Posterior vena cava (tissue), 2 donors: ENCODE data around the gene TCP11. TPM values are rescaled to one million over a fixed set of nuclear protein-coding genes. Genes with fewer than 3 reads are reported as not detected.
"Not testable (repeated sequence)": the region's sequence is repeated elsewhere in the genome, so short reads cannot be mapped to it uniquely, and the experiment has no call there.

Experiments
- DNase-seq: peaks from one replicate; pipeline ENCODE4 v3.0.0-alpha.2; 2020; ENCODE audit warnings: low spot score
- intact Hi-C, 2 donors: fragments of 100-400 bp; cut with DNase I; formaldehyde crosslinking; loops; one replicate each; pipeline versions ENCODE4 v1.14.1 to v1.14.2; 2022 to 2023
- total RNA-seq, 2 donors: library from RNA; stranded (reverse); fragmentation: NEBNext Ultra II Directional; extraction: Animal tissue kit (Norgen Biotek cat#: 25700); gene quantifications; one replicate each; pipeline ENCODE4 v1.2.1, GENCODE V29; 2021
- donor health status: DM: yes; HTN: yes; CAD: no.
- donor health status: DM: yes; HTN: yes; CAD: no.

Gene TCP11
- total RNA-seq, 2 donors from 2014 or later: not detected

DNA sequence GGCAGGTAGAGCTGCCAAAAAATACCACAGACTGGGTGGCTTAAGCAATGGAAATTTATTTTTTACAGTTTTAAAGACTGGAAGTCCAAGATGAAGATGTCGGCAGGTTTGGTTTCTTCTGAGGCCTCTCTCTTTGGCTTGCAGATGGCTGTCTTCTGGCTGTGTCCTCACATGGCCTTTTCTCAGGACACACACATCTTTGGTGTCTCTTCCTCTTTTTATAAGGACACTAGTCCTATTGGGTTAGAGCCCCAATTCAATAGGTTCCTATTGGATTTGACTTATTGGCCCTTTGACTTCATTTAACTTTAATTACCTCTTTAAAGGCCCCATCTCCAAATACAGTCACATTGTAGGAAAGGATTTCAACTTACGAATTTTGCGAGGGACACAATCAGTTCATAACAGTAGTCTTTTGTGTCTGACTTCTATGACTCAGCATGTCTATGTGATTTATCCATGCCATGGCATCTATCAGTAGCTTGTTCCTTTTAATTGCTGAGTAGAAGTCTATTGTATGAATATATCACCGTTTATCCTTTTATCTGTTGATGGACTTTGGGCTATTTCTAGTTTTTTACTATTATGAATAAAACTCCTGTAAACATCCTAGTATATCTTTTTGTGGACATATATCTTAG, 11.0 kb upstream of the TCP11 start:
- intact Hi-C loops: no loop called here
- DNase-seq: no peak

DNA sequence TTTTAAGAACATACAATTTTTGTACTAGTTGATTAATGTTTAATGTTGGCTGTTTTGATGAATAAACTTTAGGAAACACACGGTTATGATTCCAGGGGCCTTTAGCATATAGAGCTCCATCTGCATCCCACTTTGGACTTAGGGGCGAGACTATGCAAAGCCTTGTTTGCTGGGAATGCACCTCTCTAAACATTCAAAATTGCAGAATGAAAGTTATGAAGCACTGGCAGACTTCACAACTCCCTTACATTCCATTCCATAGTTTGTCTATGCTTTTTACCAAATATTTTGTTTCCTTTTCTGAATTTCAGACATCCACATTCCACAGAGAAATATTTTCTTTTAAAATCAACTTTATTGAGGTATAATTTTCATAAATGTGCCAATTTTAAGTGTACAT, 10.3 kb upstream of the TCP11 start:
- no peak for DNase-seq
- intact Hi-C loops: no loop called here

- intact Hi-C loops: loop anchor here in 1 of 2 donors (5.0 kb wide), 1 partner anchor 57 kb away; no protein-coding TSS in a partner anchor
- no peak for DNase-seq
Measured at GRCh38 chr6:35149891-35150566, 8.9 kb upstream of the TCP11 start.

DNA sequence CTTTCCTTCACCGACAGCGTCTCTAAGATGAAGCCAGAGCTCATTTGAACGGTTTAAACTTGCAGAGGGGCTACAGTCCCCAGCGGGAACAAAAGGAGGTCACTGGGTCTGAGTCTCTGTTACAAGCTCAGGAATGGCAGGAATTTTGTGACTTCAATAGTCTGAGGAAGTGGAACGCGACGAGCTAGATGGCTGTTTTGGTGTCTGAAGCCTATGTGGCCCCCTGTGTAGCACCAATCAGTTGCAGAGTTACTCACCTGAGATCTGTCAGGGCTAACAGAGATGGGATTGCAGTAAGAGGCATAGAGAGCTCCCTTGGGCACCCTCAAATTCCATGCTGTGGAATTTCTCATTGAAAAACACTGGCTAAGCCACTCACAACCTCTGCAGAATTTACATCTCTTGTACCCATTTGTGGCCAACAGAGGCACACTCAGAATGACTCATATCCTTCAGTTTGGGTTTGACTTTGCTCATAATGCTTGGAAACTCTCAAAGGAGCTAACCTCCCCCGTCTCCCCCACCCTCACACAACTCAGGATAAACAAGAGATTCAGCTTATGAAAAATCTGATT, 7.1 kb upstream of the TCP11 start:
- DNase-seq: no peak
- intact Hi-C loops: loop anchor here in 1 of 2 donors (5.0 kb wide), 1 partner anchor 59 kb away; no protein-coding TSS in a partner anchor

DNA sequence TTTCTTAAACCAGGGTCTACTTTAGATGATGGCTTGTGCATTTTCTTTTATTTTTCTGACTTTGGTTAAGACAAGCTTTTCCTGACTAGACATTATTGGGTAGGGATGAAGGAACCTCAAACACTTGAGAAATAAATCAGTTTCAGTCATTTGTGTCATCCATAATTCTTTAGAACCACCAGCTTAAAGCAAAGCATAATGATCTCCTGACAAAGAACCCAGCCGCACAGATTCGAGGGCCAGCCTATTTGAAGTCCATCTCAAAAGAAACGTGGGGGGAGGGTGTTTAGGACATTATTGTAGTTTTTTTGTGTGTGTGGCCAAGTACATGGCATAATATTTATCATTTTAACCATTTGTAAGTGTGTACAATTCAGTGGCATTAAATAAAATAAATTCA, 6.3 kb upstream of the TCP11 start:
- intact Hi-C loops: loop anchor here (2.0 to 5.0 kb wide), 3 partner anchors 57 to 93 kb away; no protein-coding TSS in a partner anchor
- DNase-seq: no peak

DNA sequence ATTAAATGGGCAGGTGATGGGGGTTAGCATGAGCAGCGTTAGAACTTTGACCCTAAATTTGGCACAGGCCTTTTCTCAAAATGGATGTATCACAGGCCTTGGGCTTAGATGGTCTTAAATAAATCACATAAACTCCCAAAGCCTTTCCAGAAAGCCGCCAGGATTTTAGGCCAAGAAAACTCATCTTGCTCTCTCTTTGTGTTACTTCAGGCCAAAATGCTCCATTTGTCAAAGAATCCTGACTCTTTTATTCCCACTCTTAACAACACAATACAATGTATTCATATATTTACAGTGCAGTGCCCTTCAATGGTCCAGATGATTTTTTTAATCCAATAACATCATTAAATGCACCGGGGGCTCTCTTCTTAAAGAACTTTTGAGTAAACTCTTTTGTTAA, 5.9 kb upstream of the TCP11 start:
- DNase-seq: no peak
- intact Hi-C loops: loop anchor here (2.0 to 5.0 kb wide), 3 partner anchors 58 to 94 kb away; no protein-coding TSS in a partner anchor

DNA sequence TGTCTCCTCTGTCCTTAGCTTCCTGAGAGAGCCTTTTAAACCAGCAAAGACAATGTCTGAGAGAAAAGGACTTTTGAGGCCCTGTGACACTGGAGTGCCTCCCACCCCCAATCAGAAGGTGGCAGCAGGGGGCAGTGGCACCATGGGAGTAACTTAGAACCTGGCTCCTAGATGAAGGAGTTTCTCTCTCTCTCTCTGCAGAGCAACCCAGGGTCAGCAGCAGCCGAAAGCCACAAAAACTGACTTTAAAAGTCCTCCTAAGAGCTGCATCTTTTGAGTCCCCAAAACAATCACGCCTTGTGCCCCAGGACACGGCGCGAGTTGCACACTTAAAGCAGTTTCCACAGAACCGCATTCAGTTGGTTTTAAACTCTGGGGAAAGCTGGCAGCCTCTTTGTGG, 5.3 kb upstream of the TCP11 start:
- intact Hi-C loops: loop anchor here (2.0 to 5.0 kb wide), 3 partner anchors 58 to 94 kb away; no protein-coding TSS in a partner anchor
- no peak for DNase-seq

- intact Hi-C loops: loop anchor here (2.0 to 5.0 kb wide), 3 partner anchors 59 to 95 kb away; no protein-coding TSS in a partner anchor
- DNase-seq: no peak
Measured at GRCh38 chr6:35145757-35146156, 4.6 kb upstream of the TCP11 start.

DNA sequence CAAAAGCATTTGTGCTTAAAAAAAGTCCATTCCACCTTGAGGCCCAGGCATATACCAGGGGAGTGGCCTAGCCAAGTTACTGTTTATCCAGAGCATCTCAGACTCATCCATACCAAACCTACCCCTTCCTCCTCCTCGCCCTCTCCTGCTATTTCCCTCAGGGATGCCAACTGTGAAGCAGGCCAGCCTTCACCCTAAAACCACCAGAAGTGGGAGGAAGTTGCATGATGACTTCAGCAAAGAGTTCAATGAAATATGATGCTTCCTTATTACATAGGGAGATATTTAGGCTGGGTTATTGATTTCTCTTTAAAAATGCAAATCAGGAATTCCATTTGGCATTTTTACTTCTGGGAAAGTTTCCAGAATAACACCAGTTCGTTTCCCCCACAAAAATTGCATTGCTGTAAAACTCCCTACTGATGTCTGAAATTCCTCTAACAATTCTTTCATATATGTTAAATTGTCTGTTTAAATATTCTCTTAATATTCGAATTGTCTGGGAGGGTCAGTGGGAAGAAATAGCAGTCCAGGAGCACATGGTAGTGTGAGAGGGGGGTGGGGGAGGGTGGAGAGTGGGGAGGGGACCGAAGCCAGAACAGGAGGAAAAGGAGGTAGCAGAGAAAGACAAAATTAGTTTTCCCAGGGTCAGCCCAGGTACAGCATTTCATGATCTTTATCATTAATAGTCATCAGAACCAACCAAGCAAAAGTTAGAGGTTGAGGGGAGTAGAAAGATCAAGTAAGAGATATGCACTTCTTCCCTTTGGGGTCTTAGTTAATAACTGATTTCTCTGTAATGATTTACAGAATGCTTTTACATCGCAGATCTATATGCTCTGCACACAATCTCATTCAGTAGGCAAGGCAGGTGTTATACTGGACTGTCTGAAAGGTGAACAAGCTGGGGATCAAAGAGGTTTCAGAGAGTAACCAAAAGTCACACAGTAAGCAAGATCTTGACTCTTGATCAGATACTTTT, 1.7 kb upstream of the TCP11 start:
- intact Hi-C loops: loop anchor here in 1 of 2 donors (5.0 kb wide), 1 partner anchor 156 kb away; no protein-coding TSS in a partner anchor
- no peak for DNase-seq

DNA sequence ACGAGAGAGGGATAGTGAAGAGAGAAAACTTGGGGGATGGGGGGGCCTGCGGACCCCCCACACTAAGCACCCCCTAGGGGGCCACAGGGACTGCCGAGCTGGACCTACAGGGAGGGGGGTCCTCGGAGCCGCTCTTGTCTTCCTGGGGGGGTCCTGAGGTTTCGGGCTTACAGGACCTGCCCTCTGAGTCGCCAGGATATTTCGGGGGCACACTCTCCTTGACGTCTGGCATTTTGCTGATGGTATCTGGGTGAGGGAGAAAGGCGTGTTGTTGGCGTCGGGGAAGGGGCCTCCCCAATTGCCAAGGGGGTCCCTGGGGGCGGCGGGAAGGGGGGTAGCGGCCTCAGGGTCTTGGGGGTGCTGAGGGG, 516 bp downstream of the TCP11 start:
- no peak for DNase-seq
- intact Hi-C loops: loop anchor here (2.0 to 5.0 kb wide), 2 partner anchors 153 to 154 kb away; no protein-coding TSS in a partner anchor

DNA sequence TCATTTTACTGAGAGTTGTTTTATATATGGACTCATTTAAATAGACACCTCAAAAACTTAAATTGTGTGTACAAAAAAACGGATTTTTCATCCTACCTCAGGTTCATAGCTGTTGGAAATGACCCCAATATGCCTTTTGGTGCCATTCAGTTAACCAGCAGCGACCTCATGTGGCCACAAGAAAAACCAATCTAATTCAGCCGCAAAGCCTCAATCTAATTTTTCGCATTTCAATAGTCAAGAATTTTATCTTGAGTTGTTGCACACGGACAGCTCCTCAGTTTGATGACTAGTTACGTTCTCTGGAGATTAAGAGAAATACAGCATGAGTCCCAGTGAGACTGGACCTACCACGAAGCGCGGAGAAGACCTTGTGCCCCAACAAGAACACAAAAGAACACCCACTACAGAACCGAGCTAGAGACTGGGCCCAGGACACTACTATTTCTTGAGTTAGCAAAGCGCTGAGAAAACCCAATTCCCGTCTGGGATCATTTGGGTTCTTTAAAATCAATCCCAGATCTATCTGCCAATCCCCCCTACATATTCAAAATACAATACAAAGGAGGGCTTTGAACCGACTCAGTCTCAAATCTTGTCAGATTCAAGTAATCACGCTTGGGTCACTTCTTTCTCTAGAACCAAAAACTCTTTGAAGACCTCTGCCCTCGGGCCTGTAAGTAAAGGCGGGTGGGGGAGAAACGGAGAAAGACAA, 1.1 kb downstream of the TCP11 start:
- no peak for DNase-seq
- intact Hi-C loops: loop anchor here (2.0 to 5.0 kb wide), 2 partner anchors 153 kb away; no protein-coding TSS in a partner anchor

DNA sequence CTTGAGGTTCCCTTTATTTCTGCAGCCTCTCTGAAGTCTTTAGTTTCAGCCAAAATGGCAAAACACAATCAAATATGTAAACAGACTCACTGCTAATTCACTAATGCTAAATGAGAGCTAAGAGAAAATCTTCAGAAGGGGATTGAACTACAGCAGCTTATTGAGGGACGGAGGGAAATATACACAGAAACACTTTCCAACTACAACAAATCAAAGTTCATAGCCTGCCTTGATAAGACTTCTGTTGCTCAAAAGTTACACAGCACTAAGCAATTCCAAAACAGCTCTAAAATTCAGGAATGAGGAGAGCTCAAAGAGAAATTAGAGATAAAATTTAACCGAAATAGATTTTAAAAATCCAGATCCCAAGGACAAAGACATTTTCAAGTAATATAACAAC, 1.7 kb downstream of the TCP11 start:
- intact Hi-C loops: no loop called here
- no peak for DNase-seq

DNA sequence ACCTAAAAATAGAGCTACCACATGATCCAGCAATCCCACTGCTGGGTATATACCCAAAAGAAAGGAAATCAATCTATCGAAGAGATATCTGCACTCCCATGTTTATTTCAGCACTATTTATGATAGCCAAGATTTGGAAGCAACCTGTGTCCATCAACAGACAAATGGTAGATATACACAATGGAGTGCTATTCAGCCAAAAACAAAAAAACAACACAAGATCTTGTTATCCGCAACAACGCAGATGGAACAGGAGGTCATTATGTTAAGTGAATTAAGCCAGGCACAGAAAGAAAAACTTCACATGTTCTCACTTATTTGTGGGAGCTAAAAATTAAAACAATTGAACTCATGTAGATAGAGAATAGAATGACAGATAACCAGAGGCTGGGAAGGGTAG, 2.9 kb downstream of the TCP11 start:
- DNase-seq, intact Hi-C loops: not testable (repeated sequence)

DNA sequence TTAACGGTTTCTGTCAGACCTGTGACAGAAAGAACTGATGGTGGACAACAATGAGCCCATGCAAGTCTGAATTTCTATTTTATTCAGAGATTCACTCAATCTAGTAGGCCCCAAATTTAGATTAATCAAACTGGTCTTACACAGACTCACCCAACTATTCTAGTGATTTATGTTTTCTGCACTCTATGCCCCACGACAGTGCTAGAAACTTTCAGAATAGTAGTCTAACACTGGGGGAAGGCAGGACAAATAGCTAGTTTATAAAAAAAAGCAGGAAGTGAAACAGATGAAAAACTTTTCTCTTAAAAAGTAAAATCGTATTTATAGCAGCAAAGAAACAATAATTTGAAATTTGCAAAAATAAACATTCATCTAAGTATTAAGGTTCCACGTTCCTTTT, 5.0 kb downstream of the TCP11 start:
- intact Hi-C loops: no loop called here
- no peak for DNase-seq

DNA sequence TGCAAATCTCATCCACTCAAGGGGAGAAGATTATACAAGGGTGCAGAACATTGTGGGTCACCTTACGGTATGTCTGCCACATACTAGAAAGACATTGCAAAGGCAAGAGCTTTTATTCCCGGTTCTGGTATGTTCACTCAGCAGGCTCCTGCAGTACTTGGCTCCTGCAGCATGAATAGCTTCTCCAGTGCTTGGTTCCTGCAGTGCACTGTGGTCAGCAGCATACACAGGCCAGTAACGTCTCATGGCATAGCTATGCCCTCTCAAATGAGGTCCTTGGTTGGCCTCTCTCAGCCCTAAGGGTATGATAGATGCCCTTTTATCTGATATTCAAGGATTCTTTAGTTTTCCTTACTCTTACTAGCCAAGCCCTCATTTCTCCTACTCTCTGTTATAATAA, 12.6 kb downstream of the TCP11 start:
- intact Hi-C loops: no loop called here

GRCh38 chr6:35128042-35128441, 13.1 kb downstream of the TCP11 start:
- no peak for DNase-seq
- intact Hi-C loops: no loop called here

More for the DNA sequence above, 12.6 kb downstream of the TCP11 start:
- no peak for DNase-seq

- intact Hi-C loops: no loop called here
- no peak for DNase-seq
Measured at GRCh38 chr6:35124356-35124755, 16.8 kb downstream of the TCP11 start.

GRCh38 chr6:35120746-35121145, 20.4 kb downstream of the TCP11 start:
- DNase-seq: no peak
- intact Hi-C loops: no loop called here
